ENCODE measurements around the gene LUC7L2.
"Not testable (repeated sequence)": the region's sequence is repeated elsewhere in the genome, so short reads cannot be mapped to it uniquely, and the experiment has no call there.

Gene LUC7L2

DNA sequence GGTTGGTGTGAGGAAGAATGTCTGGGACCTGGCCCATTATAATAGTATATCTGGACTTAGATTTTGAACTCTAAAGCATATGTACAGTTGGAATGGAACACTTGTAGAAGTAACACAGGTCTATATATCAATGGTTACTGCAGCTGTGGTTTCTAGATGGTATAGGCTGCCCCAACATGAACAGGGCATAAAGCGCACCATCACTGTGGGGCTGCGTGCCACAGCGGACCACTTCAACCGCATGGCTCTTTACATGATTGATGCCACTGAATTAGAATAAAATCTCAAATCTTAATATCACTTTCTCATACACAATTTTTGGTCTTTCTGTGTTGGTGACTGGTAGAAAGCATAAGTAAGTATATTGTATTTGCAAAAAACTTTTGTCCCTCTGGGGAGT lies 64.3 kb downstream of the LUC7L2 start:
- no peaks in the 10 kb centered on the region for H3K9me3 ChIP-seq (ENCODE audit: severe bottlenecking)
- no peak for DNase-seq
- H3K27ac ChIP-seq = no peak overlapping the region
- H3K36me3 ChIP-seq = peaks cover 67% of the 10 kb centered on the region
- TF ChIP-seq, protein P1, sequence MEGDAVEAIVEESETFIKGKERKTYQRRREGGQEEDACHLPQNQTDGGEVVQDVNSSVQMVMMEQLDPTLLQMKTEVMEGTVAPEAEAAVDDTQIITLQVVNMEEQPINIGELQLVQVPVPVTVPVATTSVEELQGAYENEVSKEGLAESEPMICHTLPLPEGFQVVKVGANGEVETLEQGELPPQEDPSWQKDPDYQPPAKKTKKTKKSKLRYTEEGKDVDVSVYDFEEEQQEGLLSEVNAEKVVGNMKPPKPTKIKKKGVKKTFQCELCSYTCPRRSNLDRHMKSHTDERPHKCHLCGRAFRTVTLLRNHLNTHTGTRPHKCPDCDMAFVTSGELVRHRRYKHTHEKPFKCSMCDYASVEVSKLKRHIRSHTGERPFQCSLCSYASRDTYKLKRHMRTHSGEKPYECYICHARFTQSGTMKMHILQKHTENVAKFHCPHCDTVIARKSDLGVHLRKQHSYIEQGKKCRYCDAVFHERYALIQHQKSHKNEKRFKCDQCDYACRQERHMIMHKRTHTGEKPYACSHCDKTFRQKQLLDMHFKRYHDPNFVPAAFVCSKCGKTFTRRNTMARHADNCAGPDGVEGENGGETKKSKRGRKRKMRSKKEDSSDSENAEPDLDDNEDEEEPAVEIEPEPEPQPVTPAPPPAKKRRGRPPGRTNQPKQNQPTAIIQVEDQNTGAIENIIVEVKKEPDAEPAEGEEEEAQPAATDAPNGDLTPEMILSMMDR (IDR thresholded peaks at IDR 0.05; ENCODE audit: low read depth, low read length) = no peak
- no peak overlapping the region for H3K4me3 ChIP-seq (ENCODE audit: low read depth, low read length)
- H3K27me3 ChIP-seq (ENCODE audit: insufficient read depth, low read depth, severe bottlenecking) = no peaks in the 10 kb centered on the region

DNA sequence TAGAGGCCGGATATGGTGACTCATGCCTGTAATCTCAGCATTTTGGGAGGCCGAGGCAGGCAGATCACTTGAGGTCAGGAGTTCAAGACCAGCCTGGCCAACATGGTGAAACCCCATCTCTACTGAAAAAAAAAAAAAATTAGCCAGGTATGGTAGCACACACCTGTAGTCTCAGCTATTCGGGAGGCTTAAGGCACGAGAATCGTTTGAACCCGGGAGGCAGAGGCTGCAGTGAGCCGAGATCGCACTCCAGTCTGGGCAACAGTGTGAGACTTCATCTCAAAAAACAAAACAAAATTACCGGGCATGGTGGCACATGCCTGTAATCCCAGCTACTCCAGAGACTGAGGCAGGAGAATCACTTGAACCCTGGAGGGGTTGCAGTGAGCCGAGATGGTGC lies 66.0 kb downstream of the LUC7L2 start:
- H3K9me3 ChIP-seq (ENCODE audit: severe bottlenecking); DNase-seq; H3K4me3 ChIP-seq (ENCODE audit: low read depth, low read length); H3K27me3 ChIP-seq (ENCODE audit: insufficient read depth, low read depth, severe bottlenecking); H3K27ac ChIP-seq: not testable (repeated sequence)
- H3K36me3 ChIP-seq = peaks cover 50% of the 10 kb centered on the region

GRCh38 chr7:139426258-139427028 lies 66.7 kb downstream of the LUC7L2 start:
- no peak overlapping the region for H3K4me3 ChIP-seq (ENCODE audit: low read depth, low read length)
- no peak overlapping the region for H3K27ac ChIP-seq
- no peaks in the 10 kb centered on the region for H3K27me3 ChIP-seq (ENCODE audit: insufficient read depth, low read depth, severe bottlenecking)
- TF ChIP-seq, protein P1 (IDR thresholded peaks at IDR 0.05; ENCODE audit: low read depth, low read length) = no peak
- DNase-seq = no peak
- H3K9me3 ChIP-seq (ENCODE audit: severe bottlenecking) = no peaks in the 10 kb centered on the region
- H3K36me3 ChIP-seq = peaks cover 42% of the 10 kb centered on the region

DNA sequence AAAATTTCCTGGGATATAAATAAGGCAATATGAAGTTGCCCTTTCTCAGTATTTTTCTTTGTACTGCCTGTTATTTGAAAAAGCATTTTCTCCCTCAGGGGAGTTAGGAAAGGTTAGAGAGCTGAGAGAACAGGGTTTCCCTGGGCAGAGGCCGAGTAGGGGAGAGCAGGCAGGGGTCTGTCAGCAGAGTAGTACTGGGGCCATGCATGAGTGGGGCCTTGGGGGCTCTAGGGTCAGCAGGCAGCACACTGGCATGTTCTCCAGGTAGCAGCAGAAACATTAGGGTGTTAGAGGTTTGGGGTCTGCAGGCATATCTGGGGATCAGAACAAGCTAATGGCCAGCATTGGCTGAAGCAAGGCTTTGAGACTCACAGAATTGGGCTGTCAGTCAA lies 67.3 kb downstream of the LUC7L2 start:
- H3K4me3 ChIP-seq (ENCODE audit: low read depth, low read length) = no peak overlapping the region
- H3K9me3 ChIP-seq (ENCODE audit: severe bottlenecking) = no peaks in the 10 kb centered on the region
- TF ChIP-seq, protein P1 (IDR thresholded peaks at IDR 0.05; ENCODE audit: low read depth, low read length) = no peak
- H3K27me3 ChIP-seq (ENCODE audit: insufficient read depth, low read depth, severe bottlenecking) = no peaks in the 10 kb centered on the region
- no peak overlapping the region for H3K27ac ChIP-seq
- DNase-seq = no peak
- H3K36me3 ChIP-seq = peaks cover 37% of the 10 kb centered on the region

DNA sequence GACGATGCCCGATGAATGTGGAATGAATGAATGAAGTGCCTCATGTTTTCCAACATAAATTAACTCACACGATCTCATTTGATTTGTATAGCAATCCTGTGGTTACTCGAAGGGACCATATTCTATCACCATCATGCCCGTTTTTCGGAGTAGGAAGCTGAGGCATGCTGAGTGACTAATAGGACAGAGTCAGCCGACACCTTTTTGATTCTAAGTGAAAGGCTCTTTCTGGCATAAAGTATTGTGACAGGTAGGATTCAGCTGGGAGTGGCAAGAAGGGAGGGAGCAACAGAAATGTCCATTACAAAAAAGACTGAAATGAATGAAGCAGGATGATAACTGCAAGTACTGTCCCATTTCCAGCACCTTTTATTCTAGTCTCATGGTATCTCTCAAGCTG lies 68.1 kb downstream of the LUC7L2 start:
- H3K27ac ChIP-seq = no peak overlapping the region
- H3K9me3 ChIP-seq (ENCODE audit: severe bottlenecking) = no peaks in the 10 kb centered on the region
- no peaks in the 10 kb centered on the region for H3K27me3 ChIP-seq (ENCODE audit: insufficient read depth, low read depth, severe bottlenecking)
- TF ChIP-seq, protein P1 (IDR thresholded peaks at IDR 0.05; ENCODE audit: low read depth, low read length) = no peak
- H3K4me3 ChIP-seq (ENCODE audit: low read depth, low read length) = no peak overlapping the region
- no peak for DNase-seq
- H3K36me3 ChIP-seq = peaks cover 29% of the 10 kb centered on the region

DNA sequence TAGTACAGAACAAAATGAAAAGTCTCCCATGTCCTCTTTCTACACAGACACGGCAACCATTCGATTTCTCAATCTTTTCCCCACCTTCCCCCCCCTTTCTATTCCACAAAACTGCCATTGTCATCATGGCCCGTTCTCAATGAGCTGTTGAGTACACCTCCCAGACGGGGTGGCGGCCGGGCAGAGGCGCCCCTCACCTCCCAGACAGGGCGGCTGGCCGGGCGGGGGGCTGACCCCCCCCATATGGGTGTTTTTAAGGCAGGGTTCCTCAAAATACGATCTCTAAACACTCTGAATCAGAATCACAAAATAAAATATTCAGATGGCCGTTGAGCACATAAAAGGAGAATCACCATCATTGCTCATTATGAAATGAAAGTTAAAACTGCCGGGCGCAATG lies 70.0 kb downstream of the LUC7L2 start:
- H3K36me3 ChIP-seq = peaks cover 12% of the 10 kb centered on the region
- H3K4me3 ChIP-seq (ENCODE audit: low read depth, low read length); H3K27me3 ChIP-seq (ENCODE audit: insufficient read depth, low read depth, severe bottlenecking); DNase-seq; H3K9me3 ChIP-seq (ENCODE audit: severe bottlenecking): not testable (repeated sequence)
- peak overlapping the region; percentile 36 for H3K27ac ChIP-seq

DNA sequence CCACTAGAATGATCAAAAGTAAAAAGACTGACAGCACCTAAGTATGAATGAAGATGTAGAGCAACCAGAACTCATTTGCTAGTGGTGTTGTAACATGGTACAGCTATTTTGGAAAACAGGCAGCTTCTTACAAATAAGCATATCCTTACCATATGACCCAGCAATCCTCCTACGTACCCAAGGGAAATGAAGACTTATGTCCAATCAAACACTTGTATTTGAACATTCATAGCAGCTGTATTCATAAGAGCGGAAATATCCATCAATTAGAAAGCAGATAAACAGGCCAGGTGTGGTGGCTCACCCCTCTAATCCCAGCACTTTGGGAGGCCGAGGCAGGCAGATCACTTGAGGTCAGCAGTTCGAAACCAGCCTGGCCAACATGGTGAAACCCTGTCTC lies 70.7 kb downstream of the LUC7L2 start:
- TF ChIP-seq, protein P1 (IDR thresholded peaks at IDR 0.05; ENCODE audit: low read depth, low read length) = no peak
- Histone ChIP-seq H3K9me3 (ENCODE audit: severe bottlenecking) (no peaks in the 10 kb centered on the region), H3K4me3 (ENCODE audit: low read depth, low read length) (no peak overlapping the region), H3K27ac (no peak overlapping the region), H3K27me3 (ENCODE audit: insufficient read depth, low read depth, severe bottlenecking) (no peaks in the 10 kb centered on the region), H3K36me3 (peaks cover 12% of the 10 kb centered on the region)
- no peak for DNase-seq

Measured in WERI-Rb-1 (cell line).